ENCODE data around the gene FCGBP.
"Not testable (repeated sequence)": the region's sequence is repeated elsewhere in the genome, so short reads cannot be mapped to it uniquely, and the experiment has no call there.

Gene FCGBP

GRCh38 chr19:39967561-39967960 lies 33.1 kb upstream of the FCGBP start:
- TF ChIP-seq CTCF (IDR thresholded peaks at IDR 0.05; ENCODE audit: low read depth, low read length) = no peak
- no peak for TF ChIP-seq POLR2A (IDR thresholded peaks at IDR 0.05; ENCODE audit: extremely low read depth, insufficient read length)
- TF ChIP-seq MYC (IDR thresholded peaks at IDR 0.05; ENCODE audit: low read depth, low read length) = no peak
- no peak for TF ChIP-seq MAX (IDR thresholded peaks at IDR 0.05; ENCODE audit: low read depth, low read length)
- no peak overlapping the region for H3K4me3 ChIP-seq (ENCODE audit: low read depth, low read length)
- DNase-seq (ENCODE audit: low read depth) = no peak

- DNase-seq (ENCODE audit: low read depth) = no peak
- TF ChIP-seq MYC (IDR thresholded peaks at IDR 0.05; ENCODE audit: low read depth, low read length) (no peak), CTCF (IDR thresholded peaks at IDR 0.05; ENCODE audit: low read depth, low read length) (no peak), MAX (IDR thresholded peaks at IDR 0.05; ENCODE audit: low read depth, low read length) (no peak), POLR2A (IDR thresholded peaks at IDR 0.05; ENCODE audit: extremely low read depth, insufficient read length) (no peak)
- no peak overlapping the region for H3K4me3 ChIP-seq (ENCODE audit: low read depth, low read length)
These were observed 32.2 kb upstream of the FCGBP start for GRCh38 chr19:39966617-39967016.

- no peak overlapping the region for H3K4me3 ChIP-seq (ENCODE audit: low read depth, low read length)
- TF ChIP-seq CTCF (IDR thresholded peaks at IDR 0.05; ENCODE audit: low read depth, low read length) (no peak), POLR2A (IDR thresholded peaks at IDR 0.05; ENCODE audit: extremely low read depth, insufficient read length) (no peak), MAX (IDR thresholded peaks at IDR 0.05; ENCODE audit: low read depth, low read length) (no peak), MYC (IDR thresholded peaks at IDR 0.05; ENCODE audit: low read depth, low read length) (no peak)
- no peak for DNase-seq (ENCODE audit: low read depth)
These were observed 29.5 kb upstream of the FCGBP start for GRCh38 chr19:39963898-39964297.

- H3K4me3 ChIP-seq (ENCODE audit: low read depth, low read length); DNase-seq (ENCODE audit: low read depth): not testable (repeated sequence)
These were observed 25.0 kb upstream of the FCGBP start for GRCh38 chr19:39959407-39959806.

GRCh38 chr19:39958942-39959341 lies 24.5 kb upstream of the FCGBP start:
- H3K4me3 ChIP-seq (ENCODE audit: low read depth, low read length) = not testable (repeated sequence)

GRCh38 chr19:39957886-39958285 lies 23.5 kb upstream of the FCGBP start:
- not testable (repeated sequence) for DNase-seq (ENCODE audit: low read depth); H3K4me3 ChIP-seq (ENCODE audit: low read depth, low read length)

More at GRCh38 chr19:39958942-39959341, 24.5 kb upstream of the FCGBP start:
- not testable (repeated sequence) for DNase-seq (ENCODE audit: low read depth)

- no peak overlapping the region for H3K4me3 ChIP-seq (ENCODE audit: low read depth, low read length)
- no peak for TF ChIP-seq MYC (IDR thresholded peaks at IDR 0.05; ENCODE audit: low read depth, low read length)
- TF ChIP-seq POLR2A (IDR thresholded peaks at IDR 0.05; ENCODE audit: extremely low read depth, insufficient read length) = no peak
- TF ChIP-seq CTCF (IDR thresholded peaks at IDR 0.05; ENCODE audit: low read depth, low read length) = no peak
- no peak for TF ChIP-seq MAX (IDR thresholded peaks at IDR 0.05; ENCODE audit: low read depth, low read length)
- DNase-seq (ENCODE audit: low read depth) = peak; percentile 48
These were observed 19.5 kb upstream of the FCGBP start for GRCh38 chr19:39953915-39954314.

- peak; percentile 59 for DNase-seq (ENCODE audit: low read depth)
- TF ChIP-seq POLR2A (IDR thresholded peaks at IDR 0.05; ENCODE audit: extremely low read depth, insufficient read length) = no peak
- TF ChIP-seq MAX (IDR thresholded peaks at IDR 0.05; ENCODE audit: low read depth, low read length) = no peak
- no peak for TF ChIP-seq MYC (IDR thresholded peaks at IDR 0.05; ENCODE audit: low read depth, low read length)
- TF ChIP-seq CTCF (IDR thresholded peaks at IDR 0.05; ENCODE audit: low read depth, low read length) = no peak
- no peak overlapping the region for H3K4me3 ChIP-seq (ENCODE audit: low read depth, low read length)
These were observed 17.3 kb upstream of the FCGBP start for GRCh38 chr19:39951686-39952085.
